Activated CD4-positive, alpha-beta T cell treated with anti-CD3 and anti-CD28 coated beads, Interleukin-2, amount 50 U/mL, for 4 hours (primary cell): ENCODE measurements around the gene ACSL5.
"Not testable (repeated sequence)": the region's sequence is repeated elsewhere in the genome, so short reads cannot be mapped to it uniquely, and the experiment has no call there.

Experiments
- DNase-seq, 2 experiments: peaks; one replicate each; pipeline ENCODE4 v3.0.0-alpha.2; 2020

ACSL5 gene

GRCh38 chr10:112352044-112352443 lies 21.9 kb upstream of the ACSL5 start:
- DNase-seq = no peak

- no peak for DNase-seq
Observed at GRCh38 chr10:112353046-112353445, 20.9 kb upstream of the ACSL5 start.

DNA sequence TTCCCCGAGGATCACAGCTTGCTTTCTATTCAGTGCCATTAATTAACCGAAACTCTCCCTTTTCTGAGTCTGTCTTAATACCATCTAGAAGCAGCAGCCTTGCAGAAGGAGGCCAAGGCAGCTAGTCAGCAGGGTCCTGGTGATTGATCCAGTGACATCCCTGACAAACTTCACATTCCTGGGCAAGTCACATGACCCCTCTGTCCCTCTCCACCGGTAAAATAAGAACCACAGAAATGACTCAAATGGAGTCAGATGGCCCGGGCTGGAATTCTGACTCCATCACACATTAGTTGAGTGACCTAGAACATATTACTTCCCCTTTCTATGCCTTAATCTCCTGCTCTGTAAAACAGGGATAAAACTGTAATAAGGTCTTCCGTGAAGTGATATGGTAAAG lies 17.2 kb upstream of the ACSL5 start:
- no peak for DNase-seq

- DNase-seq = no peak
Observed at GRCh38 chr10:112359606-112360307, 14.2 kb upstream of the ACSL5 start.

DNA sequence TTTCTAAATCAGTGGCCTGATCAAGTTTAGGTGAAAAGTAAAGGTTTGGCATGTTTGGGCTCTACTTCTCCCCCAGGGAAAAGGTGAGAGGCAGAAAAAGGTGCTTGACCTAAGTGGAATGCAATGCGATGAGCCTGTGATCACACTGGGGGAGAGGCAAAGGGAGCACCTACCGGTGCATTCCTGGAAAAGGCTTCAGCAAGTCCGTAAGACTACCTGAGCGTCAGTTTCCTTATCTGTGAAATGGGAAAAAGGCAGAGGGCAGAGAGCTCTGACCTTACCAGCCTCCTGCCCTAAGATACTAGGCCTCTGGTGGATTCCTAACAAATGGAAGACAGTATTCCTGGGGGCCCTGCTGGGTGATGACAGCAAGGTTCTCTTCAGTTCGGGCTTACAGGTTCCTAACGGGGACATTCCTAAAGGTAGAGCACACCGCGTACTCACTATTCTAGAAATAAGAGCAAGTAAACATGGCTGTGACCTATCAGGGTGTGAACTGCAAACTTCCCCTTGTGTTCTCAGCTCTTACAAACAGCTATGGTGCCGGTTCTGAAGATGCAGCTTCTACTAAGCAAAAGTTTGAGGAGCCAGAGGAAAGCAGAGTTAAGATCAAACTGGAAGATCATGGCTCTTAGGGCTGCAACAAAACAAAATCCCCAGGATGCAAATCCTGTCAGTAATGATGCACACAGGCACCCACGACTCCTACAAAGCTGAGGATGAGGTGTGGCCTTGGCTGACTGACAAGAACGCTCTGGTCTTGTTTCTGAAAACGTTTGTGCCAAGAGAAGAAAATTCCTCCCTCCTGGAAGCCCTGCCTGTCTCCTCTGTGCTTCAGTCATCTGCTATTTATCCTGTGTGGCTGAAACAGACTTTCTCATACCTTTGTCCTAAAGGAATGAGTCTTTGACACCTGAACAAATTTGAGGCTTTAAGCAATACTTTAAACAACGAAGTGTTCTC lies 13.3 kb upstream of the ACSL5 start:
- no peak for DNase-seq

GRCh38 chr10:112361951-112362751 lies 11.8 kb upstream of the ACSL5 start:
- no peak for DNase-seq

DNA sequence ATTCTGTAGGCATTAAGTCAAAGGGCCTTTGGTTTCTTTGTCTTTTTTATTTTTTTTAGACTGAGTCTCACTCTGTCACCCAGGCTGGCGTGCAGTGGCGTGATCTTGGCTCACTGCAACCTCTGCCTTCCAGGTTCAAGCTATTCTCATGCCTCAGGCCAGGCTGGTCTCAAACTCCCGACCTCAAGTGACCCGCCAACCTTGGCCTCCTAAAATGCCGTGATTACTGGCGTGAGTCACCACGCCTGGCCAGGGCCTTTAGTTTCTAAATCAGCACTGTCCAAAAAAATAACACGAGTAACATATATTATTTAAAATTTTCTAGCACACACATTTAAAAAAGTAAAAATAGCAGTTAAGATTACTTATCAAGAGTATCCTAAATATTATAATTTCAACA lies 11.1 kb upstream of the ACSL5 start:
- no peak for DNase-seq

DNA sequence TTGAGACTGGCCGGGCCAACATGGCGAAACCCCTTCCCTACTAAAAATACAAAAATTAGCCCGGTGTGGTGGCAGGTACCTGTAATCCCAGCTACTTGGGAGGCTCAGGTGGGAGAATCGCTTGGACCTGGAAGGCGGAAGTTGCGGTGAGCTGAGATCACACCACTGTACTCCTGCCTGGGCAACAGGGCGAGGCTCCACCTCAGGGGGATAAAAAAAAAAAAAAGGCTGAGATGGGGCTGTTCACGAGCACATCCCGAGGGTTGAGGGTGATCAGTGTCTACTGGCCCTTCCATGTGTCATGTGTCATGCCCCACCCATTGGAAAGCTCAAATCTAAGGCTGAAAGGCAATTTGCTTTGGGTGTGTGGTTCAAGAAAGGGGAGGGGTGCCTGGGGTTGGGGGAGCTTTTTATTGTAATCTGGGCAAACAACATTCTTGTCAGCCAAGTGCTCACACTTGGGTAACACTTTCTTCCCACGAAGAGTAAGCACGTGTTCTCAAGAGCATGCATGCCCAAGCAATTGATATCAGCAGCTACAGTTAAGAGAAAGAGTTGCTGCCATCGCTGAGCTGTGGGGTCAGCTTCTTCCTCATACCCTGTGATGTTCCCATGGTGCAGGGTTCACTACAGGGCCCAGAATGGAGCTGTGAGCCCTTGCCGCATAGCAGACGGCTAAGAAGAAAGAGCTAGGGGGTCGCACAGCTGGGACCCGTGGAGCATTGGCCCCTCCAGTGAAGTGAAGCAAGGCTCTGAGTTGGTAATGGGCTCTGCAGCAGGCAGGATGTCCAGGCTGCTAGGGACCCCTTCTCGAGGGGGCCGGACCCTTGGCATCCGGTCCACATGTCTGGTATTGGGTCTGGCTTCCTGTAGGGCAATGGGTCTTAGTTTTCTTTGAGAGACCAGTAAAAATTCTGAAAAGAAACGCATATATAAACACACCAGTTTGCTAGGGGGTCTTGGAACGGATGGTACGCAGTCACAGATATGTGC lies 9.9 kb upstream of the ACSL5 start:
- DNase-seq = no peak

DNA sequence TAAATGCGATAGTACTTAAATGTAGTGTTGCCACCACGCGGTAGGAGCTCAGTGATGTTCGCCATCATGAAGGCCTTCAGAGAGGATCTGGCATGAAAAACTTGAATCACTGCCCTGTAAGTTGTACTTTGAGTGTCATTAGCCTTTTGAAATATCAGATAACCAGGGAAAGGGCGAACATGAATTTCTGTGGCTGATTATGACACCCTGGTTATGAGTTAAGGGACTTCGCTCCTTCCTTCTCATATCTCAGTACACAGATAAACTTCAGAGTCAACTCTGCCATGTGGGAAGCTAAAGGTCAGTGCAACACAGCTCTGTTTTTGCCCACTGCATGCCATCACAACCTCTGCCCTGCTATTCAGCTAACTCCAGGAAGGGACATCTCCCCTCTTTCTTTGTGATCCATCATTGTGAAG lies 8.9 kb upstream of the ACSL5 start:
- no peak for DNase-seq

GRCh38 chr10:112365451-112365850 lies 8.5 kb upstream of the ACSL5 start:
- DNase-seq = no peak

DNA sequence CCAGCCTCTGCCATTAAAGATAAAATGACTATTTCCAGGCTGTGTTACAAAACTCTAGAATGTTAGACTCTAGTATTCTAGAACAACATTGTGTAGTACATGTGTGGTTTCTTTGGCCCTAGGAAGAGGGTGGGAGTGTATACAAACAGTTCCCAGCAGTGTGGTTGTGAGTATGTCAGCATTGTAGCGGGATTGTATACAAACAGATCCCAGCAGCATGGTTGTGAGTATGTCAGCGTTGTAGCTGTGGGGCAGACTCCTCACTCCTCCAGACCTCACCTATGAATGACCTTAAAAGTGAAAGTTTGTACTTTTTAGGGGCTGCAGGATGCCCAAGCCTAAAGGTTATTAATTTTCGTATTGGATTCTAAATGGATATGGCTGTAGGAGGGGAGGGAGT lies 6.9 kb upstream of the ACSL5 start:
- DNase-seq = no peak

- no peak for DNase-seq
Observed at GRCh38 chr10:112367516-112367915, 6.4 kb upstream of the ACSL5 start.

DNA sequence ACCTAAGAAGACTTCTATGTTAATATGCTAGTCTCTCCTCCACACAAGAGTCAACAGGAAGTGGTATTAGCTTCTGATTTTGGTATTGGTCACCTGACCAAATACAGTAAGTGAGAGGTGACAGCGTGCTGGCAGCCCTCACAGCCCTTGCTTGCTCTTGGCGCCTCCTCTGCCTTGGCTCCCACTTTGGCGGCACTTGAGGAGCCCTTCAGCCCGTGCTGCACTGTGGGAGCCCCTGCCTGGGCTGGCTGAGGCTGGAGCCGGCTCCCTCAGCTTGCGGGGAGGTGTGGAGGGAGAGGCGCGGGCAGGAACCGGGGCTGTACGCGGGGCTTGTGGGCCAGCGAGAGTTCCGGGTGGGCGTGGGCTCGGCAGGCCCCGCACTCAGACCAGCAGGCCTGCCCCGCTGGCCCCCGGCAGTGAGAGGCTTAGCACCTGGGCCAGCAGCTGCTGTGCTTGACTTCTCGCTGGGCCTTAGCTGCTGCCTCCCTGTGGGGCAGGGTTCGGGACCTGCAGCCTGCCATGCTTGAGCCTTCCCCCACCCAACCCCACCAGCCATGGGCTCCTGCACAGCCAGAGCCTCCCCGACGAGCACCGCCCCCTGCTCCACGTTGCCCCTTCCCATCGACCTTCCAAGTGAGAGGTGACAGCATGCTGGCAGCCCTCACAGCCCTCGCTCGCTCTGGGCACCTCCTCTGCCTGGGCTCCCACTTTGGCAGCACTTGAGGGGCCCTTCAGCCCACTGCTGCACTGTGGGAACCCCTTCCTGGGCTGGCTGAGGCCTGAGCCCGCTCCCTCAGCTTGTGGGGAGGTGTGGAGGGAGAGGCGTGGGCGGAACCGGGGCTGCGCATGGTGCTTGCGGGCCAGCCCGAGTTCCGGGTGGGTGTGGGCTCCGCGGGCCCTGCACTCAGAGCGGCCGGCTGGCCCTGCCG lies 4.2 kb upstream of the ACSL5 start:
- no peak for DNase-seq

GRCh38 chr10:112370424-112370819 lies 3.5 kb upstream of the ACSL5 start:
- DNase-seq = no peak

DNA sequence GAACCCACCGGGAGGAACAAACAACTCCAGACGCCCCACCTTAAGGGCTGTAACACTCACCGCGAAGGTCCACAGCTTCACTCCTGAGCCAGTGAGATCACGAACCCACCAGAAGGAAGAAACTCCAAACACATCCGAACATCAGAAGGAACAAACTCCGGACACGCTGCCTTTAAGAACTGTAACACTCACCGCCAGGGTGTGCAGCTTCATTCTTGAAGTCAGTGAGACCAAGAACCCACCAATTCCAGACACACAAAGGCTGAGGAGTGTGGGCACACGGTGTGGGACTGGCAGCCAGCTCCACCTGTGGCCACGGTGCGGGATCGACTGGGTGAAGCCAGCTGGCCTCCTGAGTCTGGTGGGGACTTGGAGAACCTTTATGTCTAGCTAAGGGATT lies 2.6 kb upstream of the ACSL5 start:
- not testable (repeated sequence) for DNase-seq

DNA sequence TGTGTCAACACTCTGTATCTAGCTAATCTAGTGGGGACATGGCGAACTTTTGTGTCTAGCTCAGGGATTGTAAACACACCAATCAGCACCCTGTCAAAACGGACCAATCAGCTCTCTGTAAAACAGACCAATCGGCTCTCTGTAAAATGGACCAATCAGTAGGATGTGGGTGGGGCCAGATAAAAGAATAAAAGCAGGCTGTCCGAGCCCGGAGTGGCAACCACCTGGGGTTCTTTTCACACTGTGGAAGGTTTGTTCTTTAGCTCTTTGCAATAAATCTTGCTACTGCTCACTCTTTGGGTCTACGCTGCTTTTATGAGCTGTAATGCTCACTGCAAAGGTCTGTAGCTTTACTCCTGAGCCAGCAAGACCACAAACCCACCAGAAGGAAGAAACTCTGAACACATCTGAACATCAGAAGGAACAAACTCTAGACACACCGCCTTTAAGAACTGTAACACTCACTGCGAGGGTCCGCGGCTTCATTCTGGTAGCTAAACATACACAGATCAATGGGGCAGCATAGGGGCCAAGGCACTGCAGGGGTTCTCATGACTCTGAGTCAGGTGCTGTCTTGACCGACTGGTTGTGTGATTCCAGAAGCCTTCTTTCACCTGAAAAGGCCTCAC lies 1.6 kb upstream of the ACSL5 start:
- not testable (repeated sequence) for DNase-seq

DNA sequence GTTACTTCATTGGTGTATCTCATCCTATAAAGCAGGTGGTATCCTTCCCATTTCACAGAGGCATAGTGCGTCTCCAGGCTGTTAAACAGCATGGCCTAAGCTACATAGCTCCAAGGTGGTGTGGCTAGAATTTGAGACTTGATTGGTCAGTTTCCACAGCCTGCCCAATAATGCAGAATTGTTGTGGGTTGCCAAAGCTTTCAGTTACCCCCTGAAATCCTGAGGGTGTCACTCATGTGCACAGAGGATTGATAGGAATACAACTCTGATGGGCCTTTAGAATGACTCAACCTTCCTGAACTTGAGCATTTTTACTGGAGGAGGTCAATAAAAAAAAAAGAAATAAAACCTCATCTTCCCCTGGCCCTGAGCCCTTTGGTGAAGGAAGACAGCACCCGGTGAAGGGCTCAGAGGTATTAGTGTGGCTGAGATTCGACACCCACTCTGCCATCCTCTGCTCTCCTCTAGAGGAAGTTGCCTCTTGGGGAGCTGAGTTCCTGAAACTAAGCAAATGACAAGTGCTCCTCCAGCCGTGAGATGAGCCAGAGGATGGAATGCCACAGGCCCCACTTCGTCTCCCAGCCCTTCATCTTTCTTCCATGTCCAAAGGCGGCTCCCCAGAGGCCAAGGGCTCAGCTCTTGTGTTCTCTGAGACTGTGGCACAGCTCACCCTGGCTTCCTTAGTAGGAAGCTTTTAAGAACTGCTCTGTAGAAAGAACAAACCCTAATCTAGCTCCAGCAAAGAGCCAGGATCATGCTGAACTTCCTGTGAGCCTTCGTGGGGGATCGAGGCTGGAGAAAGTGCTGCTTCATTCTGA lies 1.0 kb downstream of the ACSL5 start:
- DNase-seq = peak; percentile 11 to 12

GRCh38 chr10:112375721-112376395 lies 1.9 kb downstream of the ACSL5 start:
- DNase-seq = peak; percentile 13 to 28

- DNase-seq = no peak
Observed at GRCh38 chr10:112376396-112376790, 2.5 kb downstream of the ACSL5 start.
